Hematopoietic multipotent progenitor cell (in vitro differentiated cells): Measurements from ENCODE around the gene BGLAP. TPM values are rescaled to one million over a fixed set of nuclear protein-coding genes. Genes with fewer than 3 reads are reported as not detected.

Source experiments
- DNase-seq, 3 donors: peaks; one replicate each; pipeline ENCODE4 v3.0.0-alpha.2; 2011 to 2015; ENCODE audit warnings: low read depth in 2 of 3, low spot score in 2 of 3
- total RNA-seq: library from RNA; depleted of rRNA; stranded (reverse); fragments of >200 nt; gene quantifications from one replicate; pipeline ENCODE4 v1.2.3, GENCODE V29; 2012

The BGLAP gene
- total RNA-seq, 1 donor: 1.9 TPM

DNA sequence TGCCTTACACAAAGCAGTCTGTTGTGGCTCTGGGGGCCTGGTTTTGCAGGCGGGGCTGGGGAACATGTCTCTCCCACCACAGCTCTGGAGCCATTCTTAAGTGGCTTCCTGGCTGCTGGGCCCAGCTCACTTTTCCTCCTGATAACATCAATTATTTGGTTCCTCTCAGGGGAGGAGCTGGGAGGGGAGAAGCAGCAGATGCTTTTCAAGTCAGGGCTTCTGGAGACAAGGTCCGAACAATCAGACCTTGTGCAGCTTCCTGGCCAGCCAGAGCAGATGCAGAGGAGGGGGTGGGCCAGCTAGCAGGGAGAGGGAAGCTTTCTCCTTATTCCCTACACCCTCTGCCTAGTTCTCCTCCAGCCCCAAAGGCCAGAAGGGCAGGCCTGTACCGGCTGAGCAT lies 9.5 kb downstream of the BGLAP start:
- DNase-seq: peak in 2 of 3 donors; percentile 39 to 75

DNA sequence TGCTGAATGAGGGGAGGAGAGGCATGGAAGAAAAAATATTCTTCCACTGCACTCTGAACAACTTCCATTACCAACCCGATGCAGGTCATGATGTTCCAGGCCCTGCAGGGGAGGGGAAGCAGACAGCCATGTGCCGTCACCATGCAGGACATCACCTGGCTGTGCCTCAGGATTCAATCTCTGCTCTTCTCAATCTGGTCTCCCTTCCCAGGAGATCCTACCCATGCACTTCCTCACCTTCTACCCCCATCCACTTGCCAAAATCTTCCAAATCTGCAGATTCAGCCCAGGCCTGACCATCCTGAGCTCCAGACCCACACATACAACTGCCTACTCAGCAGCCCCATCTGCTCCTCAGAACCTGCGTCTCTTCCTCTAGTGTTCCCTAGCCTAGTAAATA lies 11.7 kb downstream of the BGLAP start:
- no peak for DNase-seq

DNA sequence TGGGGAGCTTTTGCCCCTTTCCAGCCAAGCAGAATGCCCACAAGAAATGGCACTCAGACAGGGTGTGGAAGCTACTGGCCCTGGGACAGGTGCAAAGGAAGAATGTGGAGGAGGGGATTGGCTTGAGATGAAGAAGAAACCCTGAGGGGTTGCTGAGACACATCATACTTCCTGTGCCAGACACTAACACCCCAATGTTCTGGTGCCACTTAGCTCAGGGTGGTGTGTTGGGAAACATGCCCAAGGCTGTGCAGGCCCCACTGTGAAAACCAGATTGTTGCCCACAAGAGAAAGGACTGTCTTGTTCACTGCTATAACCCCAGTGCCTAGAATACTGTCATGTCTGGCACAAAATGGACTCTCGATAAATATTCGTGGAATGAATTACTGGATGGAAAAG lies 15.7 kb downstream of the BGLAP start:
- DNase-seq: no peak

DNA sequence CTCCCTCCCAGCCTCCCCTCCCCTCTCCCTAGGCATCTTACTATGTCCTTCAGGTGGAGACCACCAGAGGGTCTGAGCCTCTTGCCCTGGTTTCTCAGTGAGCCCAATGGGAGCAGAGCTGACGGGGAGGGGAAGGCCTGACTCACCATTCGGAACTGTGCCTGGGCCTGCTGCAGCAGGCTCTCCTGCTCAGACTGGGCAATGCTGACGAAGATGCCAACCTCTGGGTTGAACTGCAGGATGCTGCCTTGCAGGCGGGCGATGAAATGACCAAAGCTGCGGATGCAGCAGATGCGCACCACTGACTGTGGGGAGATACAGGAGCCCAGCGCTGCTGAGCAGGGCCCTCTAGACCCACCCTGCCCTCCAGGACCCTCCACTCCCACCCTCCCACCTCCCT lies 16.9 kb downstream of the BGLAP start:
- no peak for DNase-seq

DNA sequence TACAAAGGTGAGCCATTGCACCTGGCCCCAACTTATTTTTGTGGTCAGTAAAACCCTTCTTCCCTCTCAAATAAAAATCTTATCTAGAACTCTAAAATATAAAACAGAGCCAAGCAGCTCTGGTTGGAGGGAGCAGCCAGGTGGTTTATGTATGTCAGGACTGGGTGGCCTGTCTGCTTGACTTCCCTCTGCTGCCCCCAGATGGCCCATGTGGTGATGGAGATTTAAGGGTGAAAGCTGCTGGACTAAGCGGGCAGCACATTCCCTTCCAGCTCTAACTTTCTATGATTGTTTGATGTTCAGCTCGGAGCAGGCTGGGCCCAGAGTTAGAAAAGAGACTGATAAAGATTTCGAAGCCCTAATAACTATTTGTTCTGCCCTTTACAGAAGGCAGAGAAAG lies 17.8 kb downstream of the BGLAP start:
- peak in 1 of 3 donors; percentile 47 for DNase-seq

DNA sequence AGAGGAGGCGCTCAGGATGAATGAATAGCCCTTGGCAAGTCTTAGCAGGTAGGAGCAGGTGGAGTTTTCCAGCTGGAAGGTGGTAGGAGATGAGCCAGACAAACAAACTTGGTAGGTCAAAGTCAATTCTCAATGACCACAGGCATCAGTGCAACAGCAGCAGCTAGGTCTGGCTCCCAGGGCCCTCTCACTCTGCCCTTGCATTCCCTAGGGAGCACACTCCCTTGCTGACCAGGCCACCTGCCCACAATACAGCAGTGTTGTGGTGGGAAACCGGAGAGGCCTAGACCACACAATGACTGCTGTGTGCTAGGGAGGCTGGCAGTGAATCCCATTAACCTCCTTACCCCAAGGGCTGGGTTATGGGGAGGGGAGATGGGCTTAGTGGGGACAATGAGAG lies 18.9 kb downstream of the BGLAP start:
- DNase-seq: no peak

DNA sequence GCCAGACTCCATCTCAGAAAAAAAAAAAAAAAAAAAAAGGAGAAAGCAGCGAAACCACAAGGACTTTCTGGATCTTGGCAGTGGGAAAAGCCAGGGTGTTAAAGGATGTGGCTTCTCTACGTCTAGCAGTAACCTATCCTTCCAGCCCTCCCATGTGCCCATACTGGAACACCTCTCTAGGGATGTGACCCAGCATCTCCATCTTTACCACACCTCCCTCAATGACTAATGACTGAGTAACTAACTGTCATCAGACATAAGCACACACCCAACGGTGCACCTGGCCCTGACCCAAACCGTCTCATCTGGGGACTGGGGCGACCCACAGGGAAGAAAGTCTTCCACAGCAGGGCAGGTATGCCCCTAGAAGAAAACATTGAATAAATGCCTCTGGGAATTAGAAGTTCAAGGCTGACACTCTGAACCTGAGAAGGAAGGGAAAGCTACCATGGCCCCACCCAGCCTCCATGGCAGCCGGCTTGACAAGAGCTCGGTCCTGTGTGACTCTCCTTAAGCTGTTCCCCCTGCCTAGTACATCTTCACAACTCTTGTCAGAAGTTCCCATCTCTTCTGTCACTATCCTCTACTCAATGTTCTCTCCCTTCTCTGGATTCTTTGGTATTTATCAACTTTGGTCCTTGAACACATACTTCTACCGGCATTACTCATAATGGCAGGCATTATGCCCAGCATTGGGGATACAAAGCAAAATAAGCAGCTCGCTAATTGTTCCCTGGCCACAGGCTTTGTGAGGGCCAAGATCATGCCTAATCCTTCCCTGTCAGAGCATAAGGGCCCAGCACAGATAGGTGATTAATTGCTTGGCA lies 20.7 kb downstream of the BGLAP start:
- no peak for DNase-seq

DNA sequence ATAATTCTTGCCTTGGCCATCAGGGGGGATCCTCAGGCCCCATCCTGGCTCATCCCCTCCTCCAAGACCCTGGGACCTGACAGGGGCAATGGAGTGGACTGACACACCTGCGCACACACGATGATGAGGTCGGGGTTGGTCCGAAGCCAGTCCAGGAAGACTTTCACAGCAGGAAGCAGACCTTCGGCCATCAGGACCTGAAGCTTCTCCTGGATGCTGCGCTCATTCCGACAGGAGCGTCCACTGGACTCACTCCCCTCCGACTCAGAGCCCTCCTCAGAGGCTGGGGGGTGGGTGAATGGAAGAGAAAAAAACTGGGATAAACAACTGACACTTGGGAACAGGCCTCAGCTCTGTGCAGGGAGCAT lies 21.3 kb downstream of the BGLAP start:
- DNase-seq: no peak

DNA sequence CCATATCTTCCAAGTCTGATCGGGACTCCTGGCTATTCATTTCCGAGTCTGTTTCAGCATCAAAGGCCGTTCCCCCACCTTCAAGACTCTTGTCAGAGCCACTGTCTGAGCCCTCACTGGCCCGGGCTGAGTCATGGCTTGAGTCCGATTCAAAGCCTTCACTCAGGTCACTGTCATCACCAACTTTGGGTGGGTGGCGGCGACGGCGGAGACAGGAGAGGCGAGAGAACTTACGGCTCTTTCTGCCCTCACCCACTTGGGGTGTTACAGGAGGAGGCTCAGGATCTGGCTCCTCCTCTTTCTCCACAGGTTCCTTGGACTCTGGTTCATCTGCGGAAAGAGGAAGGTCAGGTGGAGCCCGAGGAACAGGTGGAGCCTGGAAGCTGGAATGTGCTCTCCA lies 24.1 kb downstream of the BGLAP start:
- no peak for DNase-seq

DNA sequence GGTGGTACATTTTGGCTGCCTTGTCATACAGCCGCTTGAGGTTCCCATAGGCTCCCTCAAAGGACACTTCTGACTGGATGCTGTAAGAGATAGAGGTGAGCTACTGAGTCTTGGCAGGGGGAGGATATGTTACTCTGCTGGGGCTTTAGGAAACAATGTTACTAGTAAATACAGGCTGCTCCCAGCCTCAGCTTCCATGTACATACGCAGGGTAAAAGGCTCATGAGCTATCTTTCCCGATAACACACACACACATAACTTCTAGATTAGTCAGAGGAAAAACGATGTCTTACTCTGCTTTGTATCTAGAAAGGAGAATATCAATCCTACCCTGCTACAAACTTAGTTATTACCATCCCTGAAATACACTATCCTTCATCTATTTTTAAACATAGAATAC lies 26.4 kb downstream of the BGLAP start:
- no peak for DNase-seq

DNA sequence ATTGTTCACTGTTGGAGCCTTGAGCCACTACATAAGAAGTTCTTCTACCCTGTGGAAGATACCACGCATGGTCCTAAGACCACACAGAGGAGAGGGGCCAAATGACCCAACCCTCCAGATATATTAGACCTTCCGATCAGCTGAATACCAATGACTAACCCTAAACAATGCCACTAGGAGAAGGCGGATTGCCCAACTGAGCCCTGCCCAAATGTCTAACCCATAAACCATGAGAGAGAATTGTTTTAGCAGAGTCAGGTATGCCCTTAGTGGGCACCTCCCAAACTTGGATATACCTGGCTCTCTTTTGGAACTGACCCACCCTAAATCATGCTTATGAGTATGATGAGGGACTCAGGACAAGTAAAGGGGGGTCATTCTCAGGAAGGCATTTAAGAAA lies 28.3 kb downstream of the BGLAP start:
- no peak for DNase-seq

DNA sequence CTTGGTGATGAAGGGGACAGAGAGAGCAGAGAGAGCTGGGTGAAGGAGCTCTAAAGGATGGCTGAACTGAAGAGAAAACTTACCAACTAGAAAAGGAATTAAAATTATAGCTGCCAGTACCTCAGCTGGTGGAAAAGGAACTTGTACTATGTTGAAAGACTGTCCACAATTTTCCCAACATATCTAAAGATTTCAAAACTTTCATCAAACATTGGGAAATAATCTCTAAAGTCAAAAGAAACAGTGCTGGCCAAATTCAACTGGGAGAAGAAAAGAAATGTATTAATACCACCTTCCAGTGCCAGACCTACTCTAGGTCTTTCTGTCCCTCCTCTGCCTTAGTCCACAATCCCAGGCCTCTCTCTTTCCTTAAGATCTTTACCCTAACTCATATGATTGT lies 34.5 kb downstream of the BGLAP start:
- no peak for DNase-seq

DNA sequence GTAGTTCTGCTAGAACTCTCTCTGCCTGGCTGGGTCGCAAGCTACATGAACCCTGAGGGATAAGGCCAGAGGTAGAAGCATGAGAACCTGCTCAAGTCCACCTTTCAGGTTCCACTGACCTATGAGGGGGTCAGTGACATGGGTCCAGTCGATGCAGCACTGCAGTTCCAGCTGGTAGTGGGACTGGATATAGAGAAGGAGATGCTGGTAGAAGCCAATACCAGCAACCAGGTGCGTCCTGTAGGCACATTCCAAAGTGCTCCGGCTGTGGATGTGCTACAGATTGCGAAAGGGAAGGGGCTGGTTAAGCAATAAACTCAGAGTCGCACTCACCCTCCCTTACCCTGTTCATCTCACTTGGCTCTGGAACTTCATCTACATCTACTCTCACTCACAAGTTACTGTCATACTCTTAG lies 35.0 kb downstream of the BGLAP start:
- DNase-seq: no peak

DNA sequence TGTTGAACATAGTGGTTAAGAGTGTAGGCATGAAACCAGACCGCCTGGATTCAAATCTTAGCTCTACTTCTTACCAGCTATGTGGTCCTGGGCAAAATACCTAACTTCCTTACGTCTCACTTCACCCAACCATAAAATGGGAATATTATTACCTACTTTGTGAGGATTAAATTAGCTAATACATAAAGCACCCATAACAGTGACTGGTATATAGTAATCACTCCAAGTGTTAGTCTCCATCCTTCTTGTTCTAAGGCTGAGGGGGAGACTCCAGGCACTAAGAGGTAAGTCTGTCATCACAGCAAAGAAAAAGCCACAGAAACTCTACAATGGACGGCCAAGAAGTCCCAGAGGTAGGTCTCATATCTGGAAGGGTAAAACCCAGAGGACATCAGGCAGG lies 37.9 kb downstream of the BGLAP start:
- DNase-seq: no peak

DNA sequence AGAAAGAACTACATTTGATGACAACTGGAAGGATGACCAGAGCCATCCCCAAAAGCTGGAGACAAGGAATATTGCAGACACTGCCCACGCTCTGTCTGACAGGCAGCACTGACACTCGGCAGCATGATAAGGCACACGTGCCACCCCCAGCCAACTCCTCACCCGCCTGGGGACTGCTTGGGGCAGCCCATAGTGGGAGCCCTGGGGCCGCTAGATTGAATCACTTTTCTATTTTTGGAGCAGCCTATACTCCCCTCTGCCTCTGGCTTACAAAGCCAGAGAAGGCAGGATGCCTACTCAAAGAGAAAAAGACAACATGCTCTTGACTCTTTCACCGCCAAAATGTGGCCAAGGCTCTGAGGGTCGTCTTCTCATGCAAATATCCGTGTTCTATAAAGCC lies 39.3 kb downstream of the BGLAP start:
- peak in 1 of 3 donors; percentile 50 for DNase-seq

DNA sequence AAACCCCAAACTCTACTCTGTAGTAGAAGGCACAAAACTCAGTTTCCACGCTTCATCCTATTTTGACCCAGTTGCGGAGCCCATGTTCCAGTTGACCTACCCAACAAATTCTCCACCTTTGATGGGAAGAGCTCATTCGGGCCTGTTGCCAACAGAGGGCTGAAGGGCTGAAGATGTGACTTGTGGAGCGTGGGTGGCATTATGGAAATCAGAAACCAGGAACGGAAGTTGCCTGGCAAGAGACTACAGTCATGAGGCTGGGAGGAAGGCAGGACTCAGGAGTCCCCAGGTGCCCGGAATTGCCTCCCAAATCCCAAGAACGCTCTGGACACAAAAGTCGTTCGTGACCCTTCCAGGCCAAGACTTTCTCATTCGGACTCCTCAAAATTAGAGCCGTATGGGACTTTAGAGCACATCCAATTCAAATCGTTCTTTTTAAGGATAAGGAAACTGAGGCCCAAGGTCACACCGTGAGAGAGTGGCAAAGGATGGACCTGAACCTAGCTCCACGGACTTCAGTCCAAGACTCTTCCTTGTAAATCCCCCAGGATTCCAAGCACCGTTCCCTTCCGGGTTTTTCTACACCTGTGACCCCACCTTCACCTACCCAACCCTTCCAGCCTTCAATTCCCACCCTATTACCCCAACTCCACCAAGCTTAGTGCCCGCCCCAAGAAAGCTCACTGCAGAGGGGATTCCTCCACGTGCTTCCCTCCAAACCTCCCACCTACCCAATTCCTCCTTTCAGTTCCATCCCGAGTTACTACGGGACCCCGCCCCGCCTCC lies 39.9 kb downstream of the BGLAP start:
- DNase-seq: no peak

DNA sequence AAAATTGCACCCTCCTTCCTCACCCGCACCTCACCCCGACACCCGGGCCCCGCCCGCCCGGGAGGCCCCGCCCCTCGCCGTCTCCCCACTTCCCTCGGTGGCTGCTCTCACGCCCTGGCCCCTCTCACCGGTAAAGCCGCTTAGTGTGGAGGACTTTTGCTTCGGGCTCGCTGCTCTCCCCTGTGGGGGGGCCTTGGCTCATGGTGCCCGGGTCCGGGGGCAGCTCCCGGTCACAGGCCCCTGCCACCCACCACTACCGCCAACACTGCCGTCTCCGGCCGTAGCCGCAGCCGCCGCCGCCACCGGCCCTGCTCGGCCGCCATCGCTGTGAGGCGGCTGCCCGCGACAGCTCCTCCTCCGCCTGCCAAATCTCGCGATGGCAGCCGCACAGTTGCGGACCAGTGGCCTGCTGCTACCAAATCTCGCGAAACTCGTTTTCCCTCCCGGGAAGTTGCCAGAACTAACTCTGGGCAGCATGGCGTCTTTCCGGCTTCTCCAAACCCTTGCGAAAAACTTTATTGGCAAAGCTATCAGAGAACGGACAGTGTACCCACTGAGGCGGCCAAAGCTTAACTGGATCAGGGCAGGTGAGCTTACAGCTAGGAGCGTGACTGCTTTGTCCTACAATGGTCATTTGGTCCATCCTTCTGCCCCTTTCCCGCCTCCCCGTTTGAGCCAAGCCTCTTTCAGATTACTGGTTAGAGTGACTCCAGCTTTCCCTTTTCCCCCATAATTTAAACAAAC lies 40.7 kb downstream of the BGLAP start, which contains the start of gene SMG5:
SMG5 (minus strand) TSS at position 347 of the 744 bp plus-strand sequence; CDS start at position 202, 145 bp downstream.
- peak; percentile 84 to 99 (median 98) for DNase-seq

DNA sequence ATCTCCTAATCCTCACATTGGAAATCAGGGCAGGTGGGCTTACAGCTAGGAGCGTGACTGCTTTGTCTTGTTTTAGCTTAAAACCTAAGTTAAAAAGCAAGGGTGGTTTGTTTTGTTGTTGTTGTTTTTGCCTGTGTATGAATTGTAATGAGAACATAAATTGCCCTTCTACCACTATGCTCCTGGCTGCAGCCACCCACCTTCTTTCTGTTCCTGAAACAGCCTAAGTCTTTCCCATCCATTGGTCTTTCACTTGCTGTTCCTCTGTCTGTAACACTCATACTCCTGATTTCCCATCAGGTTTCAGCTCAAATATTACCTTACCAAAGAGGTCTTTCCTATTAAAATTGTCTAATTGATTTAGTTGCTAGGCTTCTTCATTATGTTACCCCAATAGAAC lies 41.5 kb downstream of the BGLAP start:
- no peak for DNase-seq

DNA sequence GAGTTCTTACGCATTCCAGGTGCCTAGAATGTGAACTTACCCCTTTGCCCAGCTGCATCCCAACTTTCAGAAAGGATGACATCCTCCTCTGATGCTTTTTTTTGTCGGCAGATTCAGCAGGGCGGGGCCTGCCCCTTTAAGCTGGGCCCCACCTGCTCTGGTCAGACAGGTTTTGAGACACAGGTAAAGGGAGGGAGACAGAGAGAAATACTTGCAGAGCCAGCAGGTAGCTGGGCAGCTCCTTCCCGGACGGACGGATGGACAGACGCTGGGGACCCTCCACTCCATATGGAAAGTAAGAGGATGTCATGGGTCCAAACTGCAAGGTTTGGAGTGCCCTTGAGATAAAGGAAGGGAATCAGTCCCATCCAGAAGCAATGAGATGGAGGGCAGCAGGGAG lies 42.1 kb downstream of the BGLAP start, which contains the start of gene TMEM79:
TMEM79 (plus strand) TSS at position 214 of the 400 bp plus-strand sequence. CDS start 902 bp downstream, outside the sequence.
- DNase-seq: no peak

DNA sequence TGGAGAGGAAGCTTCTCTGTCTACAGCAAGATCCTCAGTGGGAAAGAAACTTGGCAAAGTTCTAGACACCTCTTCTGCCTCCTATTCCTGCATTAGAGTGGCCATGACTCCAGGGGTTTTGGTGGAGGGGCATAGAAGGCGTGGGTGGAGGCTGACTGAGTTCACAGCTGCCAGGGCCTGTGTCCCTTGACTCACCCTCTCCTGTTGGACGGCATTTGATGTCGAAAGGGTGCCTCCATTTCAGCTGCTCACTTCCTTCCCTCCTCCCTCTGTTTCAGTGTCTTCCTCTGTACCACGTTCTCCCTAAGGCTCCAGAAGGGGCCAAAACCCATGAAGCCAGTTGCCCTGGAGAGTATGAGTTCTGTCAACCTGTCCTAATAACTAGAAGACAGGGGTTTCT lies 42.8 kb downstream of the BGLAP start:
- no peak for DNase-seq

DNA sequence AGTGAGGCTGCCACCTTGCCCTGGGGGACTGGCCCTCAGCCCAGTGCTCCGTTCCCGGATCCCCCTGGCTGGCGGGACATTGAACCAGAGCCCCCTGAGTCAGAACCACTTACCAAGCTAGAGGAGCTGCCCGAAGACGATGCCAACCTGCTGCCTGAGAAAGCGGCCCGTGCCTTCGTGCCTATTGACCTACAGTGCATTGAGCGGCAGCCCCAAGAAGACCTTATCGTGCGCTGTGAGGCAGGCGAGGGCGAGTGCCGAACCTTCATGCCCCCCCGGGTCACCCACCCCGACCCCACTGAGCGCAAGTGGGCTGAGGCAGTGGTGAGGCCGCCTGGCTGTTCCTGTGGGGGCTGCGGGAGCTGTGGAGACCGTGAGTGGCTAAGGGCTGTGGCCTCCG lies 43.5 kb downstream of the BGLAP start:
- DNase-seq: no peak
